Activated naive CD4-positive, alpha-beta T cell (primary cell): ENCODE measurements around the gene FFAR3.
"Not testable (repeated sequence)": the region's sequence is repeated elsewhere in the genome, so short reads cannot be mapped to it uniquely, and the experiment has no call there.

Experiments
- DNase-seq, 4 experiments: peaks; one replicate each; lab custom pipeline; 2025; lab: John Stamatoyannopoulos, UW

Gene FFAR3

GRCh38 chr19:35401416-35401815, 43.2 kb downstream of the FFAR3 start:
- not testable (repeated sequence) for DNase-seq

DNA sequence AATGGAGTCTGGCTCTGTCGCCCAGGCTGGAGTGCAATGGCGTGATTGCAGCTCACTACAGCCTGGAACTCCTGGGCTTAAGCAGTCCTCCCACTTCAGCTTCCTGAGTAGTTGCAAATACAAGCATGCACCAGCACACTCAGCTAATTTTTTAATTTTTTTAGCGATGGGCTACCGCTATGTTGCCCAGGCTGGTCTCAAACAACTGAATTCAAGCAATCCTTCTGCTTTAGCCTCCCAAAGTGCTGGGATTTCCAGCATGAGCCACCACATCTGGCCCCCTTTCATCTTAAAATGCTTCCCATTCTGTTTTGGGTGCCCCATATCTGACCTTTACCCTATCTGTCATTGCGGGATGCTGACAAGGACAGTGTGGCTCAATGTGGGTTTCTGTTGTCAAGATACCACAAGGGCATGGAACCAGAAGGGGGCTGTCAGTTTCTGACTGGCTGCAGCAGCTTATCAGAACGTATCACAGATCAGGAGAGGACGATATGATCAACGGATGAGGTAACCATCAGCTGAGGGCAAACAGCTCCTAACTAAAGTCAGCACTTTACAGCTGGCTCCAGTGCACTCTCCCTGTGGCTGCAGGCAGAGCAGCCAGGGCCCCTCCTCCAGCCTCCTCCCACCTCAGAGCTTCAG, 45.0 kb downstream of the FFAR3 start:
- DNase-seq: no peak

DNA sequence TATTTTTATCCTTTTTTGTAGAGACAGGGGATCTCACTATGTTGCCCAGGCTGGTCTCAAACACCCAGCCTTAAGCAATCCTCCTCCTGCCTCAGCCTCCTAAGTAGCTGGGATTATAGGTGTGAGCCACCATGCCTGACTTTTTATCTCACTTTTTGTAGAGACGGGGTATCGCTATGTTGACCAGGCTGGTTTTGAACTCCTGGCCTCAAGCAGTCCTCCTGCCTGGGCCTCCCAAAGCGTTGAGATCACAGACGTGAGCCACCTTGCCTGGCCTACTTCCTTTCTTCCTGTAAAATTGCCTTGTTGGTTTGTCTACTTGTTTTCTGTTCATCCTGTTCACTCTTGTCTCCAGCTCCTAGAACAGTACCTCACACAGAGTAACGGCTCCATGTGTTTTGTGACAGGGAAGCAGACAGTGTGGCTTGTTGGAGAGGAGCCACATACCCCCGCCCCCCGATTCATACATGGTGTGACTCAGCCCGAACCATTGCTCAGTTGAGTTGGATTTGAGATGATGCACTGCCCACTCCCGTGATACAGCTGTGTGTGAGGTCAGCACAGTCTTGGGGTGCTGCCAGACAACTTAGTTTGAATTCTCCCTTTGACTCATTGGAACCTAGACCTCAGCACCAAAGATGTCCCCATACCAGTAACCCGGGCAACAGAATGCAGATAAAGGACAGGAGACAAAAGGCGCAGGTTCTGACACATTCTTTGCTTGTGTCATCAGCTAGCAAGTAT, 46.8 kb downstream of the FFAR3 start:
- no peak for DNase-seq

GRCh38 chr19:35407619-35408018, 49.4 kb downstream of the FFAR3 start:
- DNase-seq: no peak

GRCh38 chr19:35408284-35409171, 50.3 kb downstream of the FFAR3 start:
- no peak for DNase-seq

DNA sequence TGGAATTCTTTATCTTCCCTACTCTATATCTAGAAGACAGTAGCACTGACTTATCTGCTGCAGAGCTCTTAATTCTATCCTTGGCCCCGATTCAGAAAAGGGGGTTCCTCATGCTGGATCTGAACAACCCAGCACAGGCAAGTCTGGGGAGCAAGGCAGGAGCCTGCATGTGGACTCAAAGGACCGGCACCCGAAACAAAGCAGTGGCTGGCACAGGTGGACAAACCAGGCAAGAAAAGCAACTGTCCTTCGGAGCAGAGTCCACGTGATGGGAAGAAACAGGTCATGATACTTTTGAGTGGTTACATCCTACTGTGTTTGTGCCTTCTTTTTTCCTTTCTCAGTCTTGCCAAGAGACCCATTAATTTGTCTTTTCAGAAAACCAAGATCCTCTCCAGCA, 50.9 kb downstream of the FFAR3 start:
- DNase-seq: no peak
